H1 (cell line): ENCODE results near the gene GDF3. TPM values are rescaled to one million over a fixed set of nuclear protein-coding genes. Genes with fewer than 3 reads are reported as not detected.

Experiments used
- CTCF ChIA-PET: fragments of 300-600 bp; sonication (Branson Sonifier 250); formaldehyde crosslinking; loops from one replicate; lab custom pipeline; 2021; ENCODE audit not compliant: partially characterized antibody; lab: Charles Lee
- POLR2A ChIA-PET: fragments of 300-600 bp; sonication (Branson Sonifier 250); formaldehyde crosslinking; loops from one replicate; lab custom pipeline; 2021; ENCODE audit warnings: inconsistent platforms; ENCODE audit not compliant: partially characterized antibody; lab: Charles Lee
- DNase-seq, 2 experiments: peaks; one replicate each; pipeline versions ENCODE4 v3.0.0 to v3.0.0-alpha.2; 2010 to 2022; ENCODE audit warnings: low spot score in 2 of 2, low read depth in 1 of 2, mixed read lengths in 1 of 2
- FAIRE-seq: peaks from 2 replicates; lab custom pipeline; 2011; peaks lifted over from hg19 to GRCh38; lab: Jason Lieb, UNC
- H2AFZ ChIP-seq: 2 replicates; pipeline ENCODE4 v1.8.1; 2012; ENCODE audit warnings: low read length, inconsistent platforms
- H2AK5ac ChIP-seq: 2 replicates; pipeline ENCODE4 v1.6.1; 2013; ENCODE audit warnings: low read depth, low read length
- H2BK120ac ChIP-seq: replicated peaks from 2 replicates; pipeline ENCODE3; 2013; ENCODE audit warnings: low read depth, low read length, inconsistent platforms
- H2BK12ac ChIP-seq: 2 replicates; pipeline ENCODE4 v1.6.1; 2013; ENCODE audit warnings: low read depth, low read length
- H2BK15ac ChIP-seq: 2 replicates; pipeline ENCODE4 v1.6.1; 2013; ENCODE audit warnings: low read length
- H2BK20ac ChIP-seq: 2 replicates; pipeline ENCODE4 v1.6.1; 2013; ENCODE audit warnings: low read length
- H2BK5ac ChIP-seq: 2 replicates; pipeline ENCODE4 v1.6.1; 2013; ENCODE audit warnings: low read depth, low read length
- H3K14ac ChIP-seq: 2 replicates; pipeline ENCODE4 v1.6.1; 2013; ENCODE audit warnings: inconsistent platforms; ENCODE audit not compliant: insufficient read length
- H3K18ac ChIP-seq: 2 replicates; pipeline ENCODE4 v1.6.1; 2013; ENCODE audit warnings: low read length; ENCODE audit errors: extremely low read depth
- H3K23ac ChIP-seq: 2 replicates; pipeline ENCODE4 v1.6.1; 2013; ENCODE audit warnings: inconsistent platforms; ENCODE audit not compliant: insufficient read length
- H3K23me2 ChIP-seq: 2 replicates; pipeline ENCODE4 v1.6.1; 2013; ENCODE audit warnings: low read depth, low read length
- H3K27ac ChIP-seq: 2 replicates; pipeline ENCODE4 v1.6.1; 2011; ENCODE audit warnings: low read depth, low read length, inconsistent platforms
- H3K27me3 ChIP-seq, 4 experiments: replicated peaks in 1 of 4; 1 replicate in 1 of 4; 2 replicates in 3 of 4; pipeline versions ENCODE4 v1.6.1 to v1.8.1; 2011 to 2013; ENCODE audit warnings: low read length in 3 of 4, mild to moderate bottlenecking in 3 of 4, inconsistent platforms in 2 of 4, mixed read lengths in 2 of 4, moderate library complexity in 1 of 4; ENCODE audit not compliant: control insufficient read depth in 3 of 4, insufficient read depth in 3 of 4; ENCODE audit errors: extremely low read depth in 1 of 4
- H3K36me3 ChIP-seq, 4 experiments: 2 replicates each; pipeline versions ENCODE4 v1.6.1 to v1.8.1; 2011 to 2013; ENCODE audit warnings: mild to moderate bottlenecking in 4 of 4, low read length in 3 of 4, moderate library complexity in 2 of 4, control low read depth in 1 of 4, inconsistent platforms in 1 of 4; ENCODE audit not compliant: insufficient read depth in 4 of 4, control insufficient read depth in 2 of 4
- H3K4ac ChIP-seq: replicated peaks from 2 replicates; pipeline ENCODE3; 2013; ENCODE audit warnings: low read length, low read depth, mixed read lengths, inconsistent platforms; ENCODE audit not compliant: insufficient read length
- H3K4me1 ChIP-seq, 4 experiments: replicated peaks in 1 of 4; 1 replicate in 1 of 4; 2 replicates in 3 of 4; pipeline versions ENCODE4 v1.6.1 to v1.8.1; 2011 to 2013; ENCODE audit warnings: low read length in 3 of 4, inconsistent platforms in 2 of 4, mixed read lengths in 1 of 4; ENCODE audit not compliant: insufficient read depth in 4 of 4, control insufficient read depth in 3 of 4
- H3K4me2 ChIP-seq, 2 experiments: 2 replicates each; pipeline versions ENCODE4 v1.6.1 to v1.8.1; 2011 to 2013; ENCODE audit warnings: low read depth in 2 of 2, low read length in 2 of 2, control low read depth in 1 of 2, inconsistent platforms in 1 of 2, mild to moderate bottlenecking in 1 of 2; ENCODE audit not compliant: insufficient read depth in 1 of 2
- H3K4me3 ChIP-seq, 4 experiments: fragments of 200-600, 300-600 bp in 1 of 4; sonication (generic), shearing (Covaris generic), sonication (Bioruptor Twin) in 1 of 4; 2 replicates each; pipeline versions ENCODE4 v1.5.1 to v1.8.1; 2011 to 2016; ENCODE audit warnings: low read length in 4 of 4, low read depth in 3 of 4, control low read depth in 2 of 4, inconsistent platforms in 2 of 4, mild to moderate bottlenecking in 2 of 4, mixed read lengths in 1 of 4, moderate library complexity in 1 of 4; ENCODE audit not compliant: insufficient read depth in 2 of 4; ENCODE audit errors: extremely low read depth in 1 of 4
- H3K56ac ChIP-seq: replicated peaks from 2 replicates; pipeline ENCODE3; 2013; ENCODE audit warnings: low read depth, mild to moderate bottlenecking, mixed read lengths, low read length, inconsistent platforms; ENCODE audit not compliant: insufficient read length
- H3K79me1 ChIP-seq: 2 replicates; pipeline ENCODE4 v1.6.1; 2013; ENCODE audit warnings: low read depth, low read length, control low read depth
- H3K79me2 ChIP-seq, 2 experiments: 2 replicates each; pipeline versions ENCODE4 v1.6.1 to v1.8.1; 2012 to 2013; ENCODE audit warnings: low read length in 2 of 2, mild to moderate bottlenecking in 2 of 2, inconsistent platforms in 1 of 2; ENCODE audit not compliant: insufficient read depth in 2 of 2, control insufficient read depth in 1 of 2
- H3K9ac ChIP-seq, 4 experiments: replicated peaks in 1 of 4; 1 replicate in 1 of 4; 2 replicates in 3 of 4; pipeline versions ENCODE4 v1.6.1 to v1.8.1; 2011 to 2013; ENCODE audit warnings: low read depth in 3 of 4, low read length in 3 of 4, control low read depth in 2 of 4, mild to moderate bottlenecking in 2 of 4, moderate library complexity in 2 of 4, inconsistent platforms in 1 of 4; ENCODE audit errors: extremely low read depth in 1 of 4
- H3K9me3 ChIP-seq, 2 experiments: 2 replicates each; pipeline versions ENCODE4 v1.6.1 to v1.8.1; 2012 to 2013; ENCODE audit warnings: mild to moderate bottlenecking in 2 of 2, moderate library complexity in 2 of 2, control low read depth in 1 of 2, inconsistent platforms in 1 of 2, low read depth in 1 of 2, low read length in 1 of 2, mixed read lengths in 1 of 2; ENCODE audit not compliant: insufficient read depth in 2 of 2
- H4K20me1 ChIP-seq, 2 experiments: replicated peaks in 1 of 2; 2 replicates each; pipeline versions ENCODE3 to v1.8.1; 2011 to 2013; ENCODE audit warnings: inconsistent platforms in 2 of 2, low read length in 2 of 2, mild to moderate bottlenecking in 1 of 2; ENCODE audit not compliant: insufficient read depth in 2 of 2, control insufficient read depth in 1 of 2
- H4K5ac ChIP-seq: 2 replicates; pipeline ENCODE4 v1.6.1; 2013; ENCODE audit warnings: low read length, low read depth, mixed read lengths, inconsistent platforms; ENCODE audit not compliant: insufficient read length
- H4K8ac ChIP-seq: 2 replicates; pipeline ENCODE4 v1.8.0; 2013; ENCODE audit warnings: mild to moderate bottlenecking, moderate library complexity, low read length, inconsistent platforms; ENCODE audit not compliant: insufficient read depth; ENCODE audit errors: extremely low read depth
- H4K91ac ChIP-seq: replicated peaks from 2 replicates; pipeline ENCODE3; 2013; ENCODE audit warnings: low read length, mixed read lengths, inconsistent platforms; ENCODE audit not compliant: insufficient read length
- CTCF ChIP-seq, 3 experiments: IDR thresholded peaks; 1 replicate in 2 of 3; 2 replicates in 1 of 3; pipeline versions ENCODE4 v1.5.1 to v1.6.1; 2011; ENCODE audit warnings: low read length in 3 of 3, mild to moderate bottlenecking in 3 of 3, inconsistent platforms in 2 of 3, low read depth in 1 of 3, moderate library complexity in 1 of 3; ENCODE audit not compliant: insufficient read depth in 1 of 3; ENCODE audit errors: control extremely low read depth in 1 of 3
- HDAC2 ChIP-seq, 2 experiments: fragments of 300-600 bp in 1 of 2; sonication (generic) in 1 of 2; IDR thresholded peaks; 2 replicates each; pipeline ENCODE4 v1.6.1; 2011 to 2012; ENCODE audit warnings: low read depth in 2 of 2, low read length in 2 of 2, mild to moderate bottlenecking in 2 of 2, moderate library complexity in 2 of 2, borderline replicate concordance in 1 of 2, inconsistent platforms in 1 of 2
- HDAC6 ChIP-seq: IDR thresholded peaks from one replicate; pipeline ENCODE4 v1.7.1; 2012; ENCODE audit warnings: low read depth, mild to moderate bottlenecking, inconsistent platforms, low read length, moderate library complexity
- JUND ChIP-seq: IDR thresholded peaks from 2 replicates; pipeline ENCODE4 v1.6.1; 2011; ENCODE audit warnings: mild to moderate bottlenecking, improper control_type of control experiment, low read length
- NANOG ChIP-seq: IDR thresholded peaks from 2 replicates; pipeline ENCODE4 v1.6.1; 2011; ENCODE audit warnings: low read length, low read depth, mild to moderate bottlenecking, inconsistent platforms; ENCODE audit not compliant: insufficient read depth, poor library complexity, severe bottlenecking
- RNF2 ChIP-seq: fragments of 200-900, 300-1000 bp; sonication (generic); IDR thresholded peaks from 2 replicates; pipeline ENCODE4 v1.7.1; 2016; ENCODE audit warnings: borderline replicate concordance, low read depth, mild to moderate bottlenecking, antibody characterized with exemption, low read length; ENCODE audit not compliant: poor library complexity, severe bottlenecking; ENCODE audit errors: missing control alignments
- SAP30 ChIP-seq: fragments of 300-600 bp; sonication (generic); IDR thresholded peaks from 2 replicates; pipeline ENCODE4 v1.7.1; 2012; ENCODE audit warnings: low read length, moderate library complexity, mild to moderate bottlenecking, inconsistent platforms; ENCODE audit not compliant: insufficient read depth, insufficient replicate concordance
- SP2 ChIP-seq: IDR thresholded peaks from 2 replicates; pipeline ENCODE4 v1.6.1; 2012; ENCODE audit warnings: mild to moderate bottlenecking, low read length, inconsistent platforms
- SP4 ChIP-seq: IDR thresholded peaks from 2 replicates; pipeline ENCODE4 v1.6.1; 2012; ENCODE audit warnings: low read length, inconsistent platforms
- WGBS, 2 experiments: shearing (Covaris generic) in 1 of 2; methylation state at CpG; one replicate each; pipeline versions ENCODE4 v1.1.6 to v1.1.7; 2013 to 2015; ENCODE audit warnings: low lambda C conversion rate in 2 of 2, mixed read lengths in 2 of 2, inconsistent platforms in 1 of 2, low coverage in 1 of 2, missing lambda C conversion rate in 1 of 2; ENCODE audit not compliant: insufficient replicate concordance in 2 of 2, insufficient coverage in 1 of 2, insufficient read length in 1 of 2; ENCODE audit errors: extremely low coverage in 1 of 2, missing lambda C conversion rate in 1 of 2; 5-methylcytosine and 5-hydroxymethylcytosine counted together
- polyA plus RNA-seq, 7 experiments: library from polyadenylated mRNA; depleted of rRNA in 3 of 7; stranded (reverse) in 5 of 7; unstranded in 2 of 7; fragments of >200 nt in 5 of 7; fragments of 200-250 nt in 2 of 7; gene quantifications; 1 replicate in 5 of 7; 2 replicates in 1 of 7; 4 replicates in 1 of 7; pipeline versions ENCODE4 v1.2.1 to v1.2.3, GENCODE V29; 2011 to 2013; ENCODE audit warnings: missing spikeins in 2 of 7, mixed read lengths in 2 of 7
- total RNA-seq: library from RNA; stranded (reverse); fragmentation: NEBNext Ultra II Directional; extraction: Animal tissue kit (Norgen Biotek cat#: 25700); gene quantifications from 2 replicates; pipeline ENCODE4 v1.2.1, GENCODE V29; 2021

The GDF3 gene
- total and polyA plus RNA-seq, 2 of the 8 experiments (the other 6 are each of a cell fraction or from before 2014, with no cell fraction given) = 4.3 to 16.8 TPM

- Histone ChIP-seq H4K8ac (no peak overlapping the region), H3K4me2 (no peak overlapping the region), H4K5ac (no peak overlapping the region), H2AK5ac (no peak overlapping the region), H2BK12ac (peak overlapping the region; percentile 68; the same call in 1 of the 2 replicates), H2BK120ac (no peak overlapping the region), H4K20me1 (no peaks in the 10 kb centered on the region), H3K9me3 (no peaks in the 10 kb centered on the region), H2AFZ (no peak overlapping the region), H3K14ac (no peak overlapping the region), H3K23ac (no peak overlapping the region), H3K27ac (no peak overlapping the region), H4K91ac (no peak overlapping the region), H3K18ac (no peak overlapping the region), H3K9ac (no peak overlapping the region), H2BK15ac (no peak overlapping the region), H3K56ac (no peak overlapping the region), H3K23me2 (no peaks in the 10 kb centered on the region), H3K27me3 (no peaks in the 10 kb centered on the region), H3K79me1 (no peaks in the 10 kb centered on the region), H3K4me3 (no peak overlapping the region), H3K79me2 (no peaks in the 10 kb centered on the region), H3K36me3 (no peaks in the 10 kb centered on the region), H3K4ac (no peak overlapping the region), H2BK5ac (no peak overlapping the region), H2BK20ac (no peak overlapping the region), H3K4me1 (0 out of 7 replicates have a peak, but pooled peaks cover 0 to 2% (median 0%) of the 10 kb centered on the region in 4 experiments)
- CTCF ChIA-PET = interaction anchor here (0.6 to 8.0 kb wide), 13 partner anchors 9 to 815 kb away, joined by 3 to 128 read pairs (median 3); no protein-coding TSS in a partner anchor
- FAIRE-seq (no peak), DNase-seq (no peak)
- WGBS, 2 experiments = 81% methylated on average over 7 of the region's 8 CpGs; no CpG with 5 or more reads in 1 of the 2 experiments
- POLR2A ChIA-PET = interaction anchor here (0.6 to 0.9 kb wide), 2 partner anchors 123 to 128 kb away, joined by 3 to 4 read pairs; no protein-coding TSS in a partner anchor
- TF ChIP-seq JUND (no peak), RNF2 (no peak), CTCF (IDR thresholded peaks at IDR 0.05; ENCODE audit: control extremely low read depth in 1 of 3, insufficient read depth in 1 of 3, low read depth in 1 of 3, low read length in 3 of 3) (no peak), SAP30 (no peak), SP2 (no peak), HDAC2 (IDR thresholded peaks at IDR 0.05; ENCODE audit: borderline replicate concordance in 1 of 2, low read depth in 2 of 2, low read length in 2 of 2) (no peak), HDAC6 (no peak), SP4 (no peak), NANOG (no peak)
Measured at GRCh38 chr12:7678744-7679143, 16.8 kb downstream of the GDF3 start.
